Neural progenitor cell (in vitro differentiated cells): Measurements from ENCODE around the gene PYGB.

Experiments
- CTCF ChIP-seq: fragments of 200-600 bp; sonication (generic); IDR thresholded peaks from 2 replicates; pipeline ENCODE4 v1.5.1; 2017; ENCODE audit warnings: antibody characterized with exemption, mild to moderate bottlenecking
- EZH2 ChIP-seq: fragments of 200-600 bp; sonication (generic); IDR thresholded peaks from 2 replicates; pipeline ENCODE4 v1.6.1; 2017; ENCODE audit warnings: antibody characterized with exemption, mild to moderate bottlenecking, moderate library complexity

- TF ChIP-seq CTCF (no peak), EZH2 (no peak)
Observed at GRCh38 chr20:25257756-25258475, 10.0 kb downstream of the PYGB start.
